GM12864 (cell line): ENCODE data around the gene UBE2V1.
A peak's percentile ranks its signal among the peaks of the same experiment; 100 is the strongest.

Experiments
- DNase-seq: peaks from one replicate; pipeline ENCODE4 v3.0.0-alpha.2; 2011; ENCODE audit warnings: low read depth
- H3K4me3 ChIP-seq: 2 replicates; pipeline ENCODE4 v1.5.1; 2011; ENCODE audit warnings: mild to moderate bottlenecking, low read depth, low read length, control low read depth
- TF ChIP-seq, protein P1 (sequence below): IDR thresholded peaks from 2 replicates; pipeline ENCODE4 v1.5.1; 2011; ENCODE audit warnings: low read depth, mild to moderate bottlenecking, moderate library complexity, low read length, control low read depth, inconsistent platforms; ENCODE audit errors: missing control alignments

Gene UBE2V1

DNA sequence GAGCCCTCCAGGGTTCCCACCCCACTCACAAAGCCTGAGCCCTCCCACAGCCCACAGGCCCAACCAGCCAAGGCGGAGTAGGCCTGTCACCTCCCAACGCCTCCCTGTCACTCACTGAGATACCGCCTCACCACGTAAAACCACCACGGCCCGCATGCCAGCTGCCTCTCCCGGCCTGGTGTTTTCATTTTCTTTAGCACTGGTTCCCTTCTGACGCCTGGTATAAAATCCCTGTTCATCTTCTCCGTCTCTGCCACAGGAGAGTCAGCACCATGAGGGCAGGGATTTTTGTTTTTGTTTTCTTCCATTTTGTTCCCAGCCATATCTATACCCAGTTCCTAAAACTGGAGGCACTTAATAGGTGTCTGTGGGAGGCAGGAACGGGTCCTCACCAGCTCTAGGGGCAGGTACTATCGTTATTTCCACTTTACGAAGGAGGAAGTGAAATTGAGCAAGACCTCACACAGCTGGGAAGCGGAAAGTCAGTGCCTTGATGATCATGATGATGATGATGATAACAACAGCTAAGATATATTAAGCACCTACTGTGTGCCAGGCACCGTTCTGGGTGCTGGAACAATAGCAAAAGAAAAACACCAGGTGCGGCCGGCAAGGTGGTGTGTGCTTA is 71.6 kb downstream of the UBE2V1 start:
- peak; percentile 26 for DNase-seq
- TF ChIP-seq, protein P1, sequence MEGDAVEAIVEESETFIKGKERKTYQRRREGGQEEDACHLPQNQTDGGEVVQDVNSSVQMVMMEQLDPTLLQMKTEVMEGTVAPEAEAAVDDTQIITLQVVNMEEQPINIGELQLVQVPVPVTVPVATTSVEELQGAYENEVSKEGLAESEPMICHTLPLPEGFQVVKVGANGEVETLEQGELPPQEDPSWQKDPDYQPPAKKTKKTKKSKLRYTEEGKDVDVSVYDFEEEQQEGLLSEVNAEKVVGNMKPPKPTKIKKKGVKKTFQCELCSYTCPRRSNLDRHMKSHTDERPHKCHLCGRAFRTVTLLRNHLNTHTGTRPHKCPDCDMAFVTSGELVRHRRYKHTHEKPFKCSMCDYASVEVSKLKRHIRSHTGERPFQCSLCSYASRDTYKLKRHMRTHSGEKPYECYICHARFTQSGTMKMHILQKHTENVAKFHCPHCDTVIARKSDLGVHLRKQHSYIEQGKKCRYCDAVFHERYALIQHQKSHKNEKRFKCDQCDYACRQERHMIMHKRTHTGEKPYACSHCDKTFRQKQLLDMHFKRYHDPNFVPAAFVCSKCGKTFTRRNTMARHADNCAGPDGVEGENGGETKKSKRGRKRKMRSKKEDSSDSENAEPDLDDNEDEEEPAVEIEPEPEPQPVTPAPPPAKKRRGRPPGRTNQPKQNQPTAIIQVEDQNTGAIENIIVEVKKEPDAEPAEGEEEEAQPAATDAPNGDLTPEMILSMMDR = no peak
- H3K4me3 ChIP-seq = no peak overlapping the region

- no peak for DNase-seq
- TF ChIP-seq, protein P1 = no peak
- no peak overlapping the region for H3K4me3 ChIP-seq
Measured at GRCh38 chr20:50040432-50041245, 72.3 kb downstream of the UBE2V1 start.

- H3K4me3 ChIP-seq = no peak overlapping the region
- TF ChIP-seq, protein P1 = no peak
- DNase-seq = no peak
Measured at GRCh38 chr20:50039706-50040431, 73.1 kb downstream of the UBE2V1 start.

DNA sequence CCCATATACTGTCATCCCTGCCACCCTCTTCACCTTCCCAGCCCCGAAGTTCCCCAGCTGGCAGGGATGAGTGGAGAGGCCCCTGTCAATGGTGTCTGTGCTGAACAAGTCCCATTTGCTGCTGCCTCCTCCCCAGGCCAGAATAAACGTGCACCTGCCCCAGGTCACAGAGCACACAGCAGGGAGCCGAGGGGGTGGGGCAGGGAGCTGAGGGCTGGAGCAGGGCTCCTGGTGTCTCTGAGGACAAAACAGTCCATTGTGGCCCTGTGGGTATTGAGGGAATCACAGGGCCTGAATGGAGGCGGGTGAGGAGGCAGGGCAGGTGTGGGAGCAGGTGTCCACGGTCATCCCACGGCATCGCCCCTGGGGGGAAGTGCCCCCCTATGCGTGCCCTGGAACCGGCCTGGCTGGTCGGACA is 74.4 kb downstream of the UBE2V1 start:
- TF ChIP-seq, protein P1 = no peak
- no peak overlapping the region for H3K4me3 ChIP-seq
- DNase-seq = no peak

DNA sequence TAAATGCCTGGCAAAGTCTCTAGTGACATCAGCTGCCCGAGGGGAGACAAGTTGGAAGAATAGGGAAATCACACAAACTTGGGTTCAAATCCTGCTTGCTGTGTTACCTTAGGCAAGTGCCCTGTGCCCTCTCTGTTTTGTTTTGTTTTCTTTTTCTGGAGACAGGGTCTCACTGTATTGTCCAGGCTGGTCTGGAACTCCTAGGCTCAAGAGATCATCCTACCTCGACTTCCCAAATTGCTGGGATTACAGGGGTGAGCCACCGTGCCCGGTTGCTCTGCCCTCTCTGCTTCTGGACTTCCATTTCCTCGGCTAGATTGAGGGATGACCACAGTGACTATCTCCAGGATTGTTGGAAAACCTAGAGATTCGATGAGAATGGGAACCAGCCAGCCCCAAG is 74.8 kb downstream of the UBE2V1 start:
- H3K4me3 ChIP-seq = no peak overlapping the region
- TF ChIP-seq, protein P1 = no peak
- DNase-seq = no peak

- H3K4me3 ChIP-seq = no peak overlapping the region
- TF ChIP-seq, protein P1 = no peak
- no peak for DNase-seq
Measured at GRCh38 chr20:50037575-50037974, 75.4 kb downstream of the UBE2V1 start.
